GM08714 (cell line): ENCODE results near the gene RAD9A.
A peak's percentile ranks its signal among the peaks of the same experiment; 100 is the strongest.

Experiments used
- H3K4me3 ChIP-seq: fragments of 200-500 bp; sonication (Bioruptor generic); 2 replicates; pipeline ENCODE4 v1.5.1; 2014; ENCODE audit warnings: mild to moderate bottlenecking, low read length, inconsistent platforms
- ZNF274 ChIP-seq: IDR thresholded peaks from 2 replicates; pipeline ENCODE4 v1.6.1; 2012; ENCODE audit warnings: mild to moderate bottlenecking, low read depth, low read length

RAD9A gene

DNA sequence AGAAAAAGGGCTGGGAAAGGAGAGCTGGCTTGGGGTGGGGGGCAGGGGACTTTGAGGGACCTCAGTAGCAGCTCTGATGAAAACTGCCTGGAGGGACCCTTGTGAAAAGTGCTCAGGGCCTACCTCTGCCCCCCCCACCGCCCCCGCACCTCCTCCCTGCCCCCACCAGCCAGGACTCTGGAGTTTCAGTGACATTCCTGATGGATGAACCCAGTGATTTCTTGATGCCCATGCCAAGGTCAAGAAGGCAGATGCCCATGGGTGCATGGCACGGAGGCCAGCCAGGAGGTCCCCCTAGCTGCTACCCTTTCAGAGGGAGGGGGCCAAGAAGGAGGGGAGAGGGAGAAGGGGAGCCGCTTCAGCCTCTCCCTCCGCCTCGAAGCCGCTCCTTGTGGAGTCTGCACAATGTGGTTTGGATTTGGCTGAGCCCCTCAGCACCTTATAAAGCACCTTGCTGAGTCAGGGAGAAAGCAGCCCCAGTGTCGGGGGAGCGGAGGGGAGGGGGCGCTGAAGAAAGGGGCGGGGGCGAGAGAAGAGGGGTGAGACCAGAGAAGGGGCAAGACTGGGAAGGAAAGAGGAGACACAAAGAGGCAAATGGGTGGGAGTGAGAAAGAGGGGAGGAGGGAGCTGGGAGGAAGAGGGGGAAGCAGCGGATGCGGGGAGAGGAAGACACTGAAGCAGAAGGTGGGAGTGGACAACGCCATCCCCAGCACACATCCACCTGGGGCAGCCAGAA lies 16.3 kb upstream of the RAD9A start:
- TF ChIP-seq ZNF274 = no peak
- H3K4me3 ChIP-seq = no peak overlapping the region

DNA sequence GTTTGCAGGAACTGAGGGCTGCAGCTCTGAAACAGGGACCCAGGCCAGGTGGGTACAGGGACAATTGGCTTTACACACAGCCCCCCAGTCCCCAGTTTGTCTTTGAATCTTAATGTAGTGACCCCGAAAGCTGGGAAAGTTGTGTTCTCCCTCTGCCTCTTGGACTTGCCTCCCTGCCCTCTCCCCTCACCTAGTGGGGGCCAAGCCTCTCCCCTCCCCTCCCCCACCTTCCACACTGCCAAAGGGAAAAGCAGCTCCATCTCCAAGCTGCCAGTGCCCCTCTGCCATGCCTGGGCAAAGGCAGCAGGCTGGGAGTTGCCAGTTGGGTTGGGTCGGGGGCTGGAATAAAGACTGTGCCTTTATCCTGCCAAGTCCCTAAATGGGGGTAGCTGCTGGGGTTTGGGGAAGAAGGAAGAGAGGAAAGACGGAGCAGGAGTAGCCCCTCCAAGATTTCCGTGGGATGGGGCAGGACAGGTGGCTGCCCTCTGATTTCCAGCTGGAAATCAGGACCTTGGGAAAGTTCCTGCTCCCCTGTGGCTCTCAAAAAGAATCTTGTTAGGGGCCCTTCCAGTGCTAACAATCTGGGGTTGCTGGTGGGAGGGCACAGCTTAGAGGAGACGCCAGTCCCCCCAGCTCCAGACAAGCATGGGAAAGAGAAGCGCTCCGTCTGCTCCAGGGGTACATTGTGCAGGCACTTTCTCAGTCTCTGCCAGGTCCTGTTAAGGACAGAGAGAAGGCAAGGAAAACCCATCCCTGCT lies 15.5 kb upstream of the RAD9A start:
- TF ChIP-seq ZNF274 = no peak
- no peak overlapping the region for H3K4me3 ChIP-seq

DNA sequence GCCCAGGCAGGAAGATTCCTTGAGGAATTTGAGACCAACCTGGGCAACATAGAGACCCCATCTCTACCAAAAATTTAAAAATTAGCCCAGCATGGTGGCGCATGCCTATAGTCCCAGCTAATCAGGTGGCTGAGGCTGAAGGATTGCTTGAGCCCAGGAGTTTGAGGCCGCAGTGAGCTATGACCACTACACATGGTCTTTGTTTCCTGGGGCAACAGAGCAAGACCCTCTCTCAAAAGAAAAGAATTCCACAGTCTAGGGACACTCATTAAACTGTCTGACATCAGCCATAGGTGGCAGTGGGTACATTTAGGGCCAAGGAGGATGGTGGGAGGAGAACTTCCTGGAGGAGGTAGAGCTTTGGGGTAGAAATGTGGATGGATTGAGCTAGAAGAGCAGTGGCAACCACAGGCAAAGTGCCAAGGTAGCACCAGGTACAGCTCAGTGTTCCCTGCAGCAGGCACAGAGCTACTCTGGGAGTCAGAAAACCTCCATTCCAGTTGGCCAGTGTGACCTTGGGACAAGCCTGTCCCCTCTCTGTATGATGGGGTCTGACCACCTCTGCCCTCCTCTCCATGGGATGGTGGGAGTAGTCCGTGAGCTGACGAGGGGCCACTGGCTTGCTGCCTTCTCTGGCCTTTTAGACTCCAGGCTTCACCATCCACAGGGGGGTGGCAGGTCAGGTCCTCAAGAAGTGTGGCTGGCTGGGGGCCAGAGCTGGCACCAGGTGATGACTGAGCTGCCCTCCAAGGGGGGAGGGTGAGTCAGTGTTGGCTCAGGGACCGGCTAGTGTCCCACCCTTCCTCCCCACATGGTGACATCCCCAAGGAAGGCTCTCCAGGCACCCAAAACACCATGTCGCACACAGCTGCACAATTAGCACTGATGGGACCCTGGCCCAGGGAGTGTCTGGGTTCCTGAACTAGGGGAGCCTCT lies 14.6 kb upstream of the RAD9A start:
- TF ChIP-seq ZNF274 = no peak
- no peak overlapping the region for H3K4me3 ChIP-seq

DNA sequence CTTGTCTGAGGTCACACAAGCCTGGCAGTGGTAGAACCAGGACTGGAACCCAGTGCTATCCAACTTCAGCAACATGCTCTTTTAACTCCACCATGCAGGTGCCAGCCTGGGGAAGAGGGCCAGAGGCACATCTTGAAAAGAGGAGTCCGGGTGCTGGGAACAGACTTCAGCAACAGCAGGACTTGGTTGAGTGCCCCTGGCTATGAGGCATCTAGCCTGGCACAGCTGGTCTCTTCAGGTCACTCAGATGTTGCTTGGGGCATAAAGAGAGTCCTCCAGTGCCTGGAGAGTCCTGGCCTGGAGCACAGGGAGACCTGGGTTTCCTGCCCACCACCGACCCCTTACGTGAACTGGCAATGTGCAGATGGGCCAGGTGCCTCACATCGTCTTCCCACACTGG lies 13.2 kb upstream of the RAD9A start:
- no peak overlapping the region for H3K4me3 ChIP-seq
- no peak for TF ChIP-seq ZNF274

DNA sequence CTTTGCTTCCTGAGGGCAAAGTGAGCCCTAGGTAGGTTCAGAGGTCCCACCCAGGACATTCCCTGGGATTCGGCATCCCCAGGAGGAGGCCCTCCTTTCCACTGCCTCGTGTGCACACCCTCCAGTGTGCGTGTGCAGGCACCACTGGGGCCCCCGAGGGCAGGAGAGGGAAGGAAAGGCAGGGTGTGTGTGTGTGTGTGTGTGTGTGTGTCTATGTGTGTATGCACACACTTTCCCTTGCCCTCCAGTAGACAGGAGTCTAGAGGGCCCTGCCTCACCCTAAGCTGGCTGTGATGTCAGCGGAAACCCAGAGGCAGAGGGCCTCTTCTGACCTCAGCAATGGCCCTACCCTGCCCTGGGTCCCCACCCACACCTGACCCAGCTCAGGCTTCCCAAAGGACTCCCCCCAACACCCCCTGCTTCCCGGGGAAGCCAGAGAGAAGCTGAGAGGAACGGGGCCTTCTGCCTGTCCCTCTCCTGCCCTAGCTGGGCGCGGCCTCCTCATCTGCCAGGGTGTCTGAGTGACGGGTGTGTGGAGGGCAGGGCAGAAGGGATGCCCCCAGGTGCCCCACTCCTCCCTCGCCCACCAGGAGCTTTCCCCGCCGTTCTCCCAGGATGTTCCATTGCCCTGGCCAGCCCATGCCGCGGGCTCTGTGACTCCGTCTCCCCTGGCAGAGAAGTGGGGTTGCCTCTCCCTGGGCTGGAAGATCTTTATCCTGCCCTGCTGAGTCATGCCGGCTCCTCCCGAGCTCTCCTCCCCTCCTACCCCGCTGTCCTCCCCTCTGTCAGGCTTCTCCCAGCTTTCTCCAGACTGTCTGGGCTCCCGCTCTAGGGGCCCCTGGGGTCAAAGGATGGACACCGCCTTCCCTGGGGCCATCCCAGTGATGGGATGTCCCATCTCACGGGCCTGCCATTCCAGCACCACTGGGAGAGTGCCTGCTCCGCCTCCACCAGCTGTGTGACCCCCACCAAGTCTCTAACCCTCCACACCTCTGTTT lies 12.4 kb upstream of the RAD9A start:
- TF ChIP-seq ZNF274 = no peak
- H3K4me3 ChIP-seq = no peak overlapping the region

DNA sequence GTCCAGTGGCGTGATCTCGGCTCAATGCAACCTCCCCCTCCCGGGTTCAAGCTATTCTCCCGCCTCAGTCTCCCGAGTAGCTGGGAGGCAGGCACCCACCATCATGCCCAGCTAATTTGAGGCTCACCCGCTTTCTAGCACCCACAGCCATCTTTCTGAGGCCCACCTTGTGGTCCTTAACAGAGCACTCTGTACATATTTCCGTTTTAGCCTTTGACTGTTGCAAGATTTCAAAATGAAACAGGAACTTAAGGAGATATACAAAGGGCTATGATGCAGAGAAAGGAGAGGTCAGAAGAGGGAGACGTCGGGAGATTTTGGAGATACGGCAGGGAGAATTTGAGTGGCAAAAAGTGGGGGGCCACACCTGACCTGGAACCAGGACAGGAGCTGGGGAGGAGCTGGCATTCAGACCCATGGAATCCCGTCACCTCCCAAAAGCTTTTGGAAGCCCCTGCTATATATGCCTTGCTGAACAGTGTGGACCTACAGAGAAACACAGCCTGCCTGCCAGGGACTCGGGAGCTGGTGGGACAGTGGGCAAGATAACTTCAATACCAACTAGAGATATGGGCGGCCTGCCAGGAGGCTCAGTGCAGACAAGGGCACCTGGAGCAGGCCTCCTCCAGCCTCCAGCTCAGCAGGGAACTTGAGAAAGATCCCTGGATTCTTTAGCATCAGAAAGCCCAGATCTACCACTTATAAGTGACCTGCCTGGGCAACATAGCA lies 10.4 kb upstream of the RAD9A start:
- no peak overlapping the region for H3K4me3 ChIP-seq
- TF ChIP-seq ZNF274 = no peak

DNA sequence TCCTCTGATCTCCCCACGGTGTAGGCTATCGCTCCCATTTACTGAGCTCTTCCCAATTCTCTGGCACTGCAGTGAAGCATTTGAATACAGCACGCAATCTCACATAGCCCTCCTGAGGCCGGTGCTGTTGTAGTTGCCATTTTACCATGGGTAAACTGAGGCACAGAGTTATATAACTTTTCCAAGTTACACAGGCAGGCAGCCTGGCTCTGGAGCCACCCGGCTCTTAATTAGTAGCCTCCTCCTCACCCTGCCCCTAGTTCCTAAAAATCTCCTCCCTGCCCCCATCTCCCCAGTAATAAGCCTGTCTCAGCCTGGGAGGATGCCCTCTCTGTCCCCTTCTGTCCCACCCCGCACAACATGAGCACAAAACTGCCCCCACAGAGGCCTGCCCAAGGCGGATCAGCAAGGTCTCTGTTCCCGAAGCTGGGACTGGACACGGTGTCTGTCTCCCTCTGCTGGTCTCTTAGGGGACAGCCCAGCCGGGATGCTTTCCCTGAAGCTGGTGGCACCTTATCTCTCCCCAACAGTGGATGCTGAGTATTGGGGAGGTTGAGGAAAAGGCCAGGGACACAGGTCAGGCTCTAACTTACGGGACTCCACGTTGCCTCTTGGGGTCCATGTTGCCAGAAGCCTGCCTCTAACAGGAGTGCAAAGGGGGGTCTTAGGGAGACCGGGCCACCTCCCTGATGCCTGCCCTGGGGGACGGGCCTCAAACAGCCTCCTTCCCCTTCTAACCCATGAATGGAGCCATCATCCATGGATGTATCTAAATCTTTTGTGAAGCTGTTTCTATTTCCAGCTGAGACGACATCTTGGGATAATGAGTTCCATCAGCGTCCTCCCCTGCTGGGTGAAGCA lies 9.3 kb upstream of the RAD9A start:
- H3K4me3 ChIP-seq = no peak overlapping the region

DNA sequence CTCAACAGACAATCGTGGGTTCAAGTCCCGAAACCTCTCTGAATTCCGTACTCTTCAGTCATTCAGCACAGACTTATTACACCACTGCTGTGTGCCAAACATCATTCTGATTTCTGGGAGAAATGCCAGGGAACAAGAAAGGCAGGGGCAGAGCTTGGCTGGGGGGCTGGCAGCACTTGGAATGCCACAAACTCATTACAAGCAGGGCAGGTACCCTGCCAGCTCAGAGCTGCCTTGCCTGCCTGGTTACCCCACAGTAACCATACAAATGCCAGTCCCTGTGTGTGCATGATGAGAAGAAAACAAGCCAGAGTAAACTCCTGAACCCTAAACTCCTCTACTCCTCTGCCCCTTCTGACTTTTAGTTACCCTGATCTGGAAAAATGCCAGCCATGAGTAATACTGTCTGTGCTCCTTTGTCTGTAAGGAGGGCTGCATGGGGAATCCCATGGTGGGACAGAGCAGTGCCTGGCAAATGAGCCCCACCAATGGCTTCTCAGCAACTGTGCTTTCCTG lies 6.9 kb upstream of the RAD9A start:
- H3K4me3 ChIP-seq = no peak overlapping the region
- TF ChIP-seq ZNF274 = no peak

More for the DNA sequence above, 9.3 kb upstream of the RAD9A start:
- TF ChIP-seq ZNF274 = no peak

DNA sequence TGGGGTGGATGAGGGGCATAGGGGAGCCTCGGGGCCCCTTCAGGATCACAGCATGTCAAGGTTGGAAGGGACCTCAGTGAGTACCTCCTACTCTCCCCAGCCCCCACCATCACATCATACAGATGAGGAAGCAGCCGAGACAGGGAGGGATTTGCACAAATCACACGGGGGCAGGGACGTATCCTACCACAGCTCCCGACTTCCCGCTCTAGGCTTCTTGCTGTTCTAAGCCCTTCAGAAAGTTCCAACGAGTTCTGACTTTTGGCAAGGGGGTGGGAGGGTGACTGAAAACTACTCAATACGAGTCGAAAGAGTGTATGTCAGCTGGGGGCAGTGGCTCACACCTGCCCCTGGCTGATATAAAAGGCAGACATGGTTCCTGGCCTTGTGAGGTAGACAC lies 4.7 kb upstream of the RAD9A start:
- no peak overlapping the region for H3K4me3 ChIP-seq
- no peak for TF ChIP-seq ZNF274

DNA sequence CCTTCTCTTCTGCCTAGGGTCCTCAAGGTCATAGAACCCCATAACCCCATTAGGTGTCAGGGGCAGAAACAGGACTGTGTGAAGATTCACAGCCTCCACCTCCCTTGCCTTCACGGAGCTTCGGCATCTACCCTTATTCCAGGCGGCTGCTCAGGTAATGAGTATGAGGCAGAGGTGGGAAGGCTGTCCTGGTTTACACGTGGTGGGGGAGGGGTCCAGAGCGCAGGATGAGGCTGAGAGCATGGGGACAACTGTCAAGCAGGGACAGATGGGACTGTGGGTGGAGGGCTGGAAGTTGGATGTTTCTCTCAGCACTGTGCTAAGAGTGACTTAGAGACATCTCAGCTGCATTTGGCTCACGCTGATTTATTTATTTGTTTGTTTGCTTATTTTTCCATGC lies 4.3 kb upstream of the RAD9A start:
- no peak for TF ChIP-seq ZNF274

DNA sequence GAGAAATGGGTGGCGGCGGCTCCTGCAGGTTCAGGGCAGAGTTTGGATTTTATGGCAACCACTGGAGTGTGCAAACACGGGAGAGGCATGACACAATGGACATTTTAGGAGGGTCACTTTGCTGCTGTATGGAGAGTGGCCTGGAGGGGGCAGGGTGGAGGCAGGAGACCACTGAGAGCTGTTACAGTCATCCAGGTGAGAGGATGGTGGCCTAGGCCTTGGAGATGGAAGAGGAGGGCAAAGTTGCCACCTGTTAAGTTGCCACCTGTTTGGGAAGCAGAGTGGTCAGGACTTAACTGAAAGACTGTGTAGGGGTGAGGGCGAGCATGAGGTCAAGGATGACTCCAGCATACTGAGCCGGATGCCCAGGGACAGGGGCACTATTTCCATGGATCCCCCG lies 2.3 kb upstream of the RAD9A start:
- no peak for TF ChIP-seq ZNF274

More for the DNA sequence above, 4.3 kb upstream of the RAD9A start:
- H3K4me3 ChIP-seq = no peak overlapping the region

DNA sequence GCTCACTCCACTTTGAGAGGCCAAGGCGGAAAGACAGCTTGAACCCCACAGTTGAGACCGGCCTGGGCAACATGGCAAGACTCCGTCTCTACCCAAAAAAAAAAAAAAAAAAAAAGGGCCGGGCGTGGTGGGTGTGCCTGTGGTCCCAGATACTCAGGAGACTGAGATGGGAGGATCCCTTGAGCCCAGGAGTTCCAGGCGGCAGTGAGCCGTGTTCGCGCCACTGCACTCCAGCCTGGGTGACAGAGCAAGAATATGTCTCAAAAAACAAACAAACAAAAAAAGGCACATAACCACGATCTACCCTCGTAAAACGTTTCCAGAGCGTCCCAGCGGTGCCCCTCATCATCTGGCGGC lies 861 bp upstream of the RAD9A start:
- peak overlapping the region; percentile 79 for H3K4me3 ChIP-seq
- no peak for TF ChIP-seq ZNF274

More for the DNA sequence above, 2.3 kb upstream of the RAD9A start:
- H3K4me3 ChIP-seq = no peak overlapping the region
